ENCODE measurements around the gene CACNG6.

DNA sequence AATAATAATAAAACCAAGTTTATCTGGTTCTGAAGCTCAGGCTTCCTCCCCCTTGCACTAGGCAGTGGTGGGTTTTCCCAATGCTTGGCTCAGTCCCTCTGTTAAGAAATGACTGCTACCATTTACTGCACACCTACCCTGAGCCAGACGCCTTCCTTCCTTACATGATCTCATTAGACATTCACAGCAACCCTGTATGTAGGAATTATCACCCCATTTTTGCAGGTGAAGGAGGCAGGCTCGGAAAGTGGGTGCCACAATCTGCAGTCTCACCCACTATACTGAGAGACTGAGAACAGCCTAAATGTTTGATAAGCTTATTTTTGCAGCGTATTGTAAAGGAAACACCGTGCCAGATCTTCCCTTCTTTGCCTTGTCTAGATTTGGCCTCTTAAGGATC is 47.0 kb upstream of the CACNG6 start:
- TF ChIP-seq POLR2AphosphoS5 (IDR thresholded peaks at IDR 0.05; ENCODE audit: low read depth, low read length), result no peak
- TF ChIP-seq, protein P1, sequence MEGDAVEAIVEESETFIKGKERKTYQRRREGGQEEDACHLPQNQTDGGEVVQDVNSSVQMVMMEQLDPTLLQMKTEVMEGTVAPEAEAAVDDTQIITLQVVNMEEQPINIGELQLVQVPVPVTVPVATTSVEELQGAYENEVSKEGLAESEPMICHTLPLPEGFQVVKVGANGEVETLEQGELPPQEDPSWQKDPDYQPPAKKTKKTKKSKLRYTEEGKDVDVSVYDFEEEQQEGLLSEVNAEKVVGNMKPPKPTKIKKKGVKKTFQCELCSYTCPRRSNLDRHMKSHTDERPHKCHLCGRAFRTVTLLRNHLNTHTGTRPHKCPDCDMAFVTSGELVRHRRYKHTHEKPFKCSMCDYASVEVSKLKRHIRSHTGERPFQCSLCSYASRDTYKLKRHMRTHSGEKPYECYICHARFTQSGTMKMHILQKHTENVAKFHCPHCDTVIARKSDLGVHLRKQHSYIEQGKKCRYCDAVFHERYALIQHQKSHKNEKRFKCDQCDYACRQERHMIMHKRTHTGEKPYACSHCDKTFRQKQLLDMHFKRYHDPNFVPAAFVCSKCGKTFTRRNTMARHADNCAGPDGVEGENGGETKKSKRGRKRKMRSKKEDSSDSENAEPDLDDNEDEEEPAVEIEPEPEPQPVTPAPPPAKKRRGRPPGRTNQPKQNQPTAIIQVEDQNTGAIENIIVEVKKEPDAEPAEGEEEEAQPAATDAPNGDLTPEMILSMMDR (IDR thresholded peaks at IDR 0.05), result no peak
- no peak for TF ChIP-seq SMC3 (IDR thresholded peaks at IDR 0.05; ENCODE audit: low read depth, low read length)
- TF ChIP-seq SIN3A (IDR thresholded peaks at IDR 0.05; ENCODE audit: borderline replicate concordance, low read depth, low read length), result no peak
- no peak for TF ChIP-seq NFIC (IDR thresholded peaks at IDR 0.05; ENCODE audit: borderline replicate concordance)
- no peak for TF ChIP-seq MXI1 (IDR thresholded peaks at IDR 0.05; ENCODE audit: low read depth, low read length)
- TF ChIP-seq, protein P2, sequence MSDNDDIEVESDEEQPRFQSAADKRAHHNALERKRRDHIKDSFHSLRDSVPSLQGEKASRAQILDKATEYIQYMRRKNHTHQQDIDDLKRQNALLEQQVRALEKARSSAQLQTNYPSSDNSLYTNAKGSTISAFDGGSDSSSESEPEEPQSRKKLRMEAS (IDR thresholded peaks at IDR 0.05; ENCODE audit: low read depth), result no peak
- no peak for TF ChIP-seq EP300 (IDR thresholded peaks at IDR 0.05; ENCODE audit: borderline replicate concordance in 1 of 2, low read depth in 1 of 2, low read length in 1 of 2)
- TF ChIP-seq, protein P3, sequence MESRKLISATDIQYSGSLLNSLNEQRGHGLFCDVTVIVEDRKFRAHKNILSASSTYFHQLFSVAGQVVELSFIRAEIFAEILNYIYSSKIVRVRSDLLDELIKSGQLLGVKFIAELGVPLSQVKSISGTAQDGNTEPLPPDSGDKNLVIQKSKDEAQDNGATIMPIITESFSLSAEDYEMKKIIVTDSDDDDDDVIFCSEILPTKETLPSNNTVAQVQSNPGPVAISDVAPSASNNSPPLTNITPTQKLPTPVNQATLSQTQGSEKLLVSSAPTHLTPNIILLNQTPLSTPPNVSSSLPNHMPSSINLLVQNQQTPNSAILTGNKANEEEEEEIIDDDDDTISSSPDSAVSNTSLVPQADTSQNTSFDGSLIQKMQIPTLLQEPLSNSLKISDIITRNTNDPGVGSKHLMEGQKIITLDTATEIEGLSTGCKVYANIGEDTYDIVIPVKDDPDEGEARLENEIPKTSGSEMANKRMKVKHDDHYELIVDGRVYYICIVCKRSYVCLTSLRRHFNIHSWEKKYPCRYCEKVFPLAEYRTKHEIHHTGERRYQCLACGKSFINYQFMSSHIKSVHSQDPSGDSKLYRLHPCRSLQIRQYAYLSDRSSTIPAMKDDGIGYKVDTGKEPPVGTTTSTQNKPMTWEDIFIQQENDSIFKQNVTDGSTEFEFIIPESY (IDR thresholded peaks at IDR 0.05; ENCODE audit: borderline replicate concordance, low read depth), result no peak
- no peak for TF ChIP-seq ELF1 (IDR thresholded peaks at IDR 0.05)
- TF ChIP-seq, protein P4, sequence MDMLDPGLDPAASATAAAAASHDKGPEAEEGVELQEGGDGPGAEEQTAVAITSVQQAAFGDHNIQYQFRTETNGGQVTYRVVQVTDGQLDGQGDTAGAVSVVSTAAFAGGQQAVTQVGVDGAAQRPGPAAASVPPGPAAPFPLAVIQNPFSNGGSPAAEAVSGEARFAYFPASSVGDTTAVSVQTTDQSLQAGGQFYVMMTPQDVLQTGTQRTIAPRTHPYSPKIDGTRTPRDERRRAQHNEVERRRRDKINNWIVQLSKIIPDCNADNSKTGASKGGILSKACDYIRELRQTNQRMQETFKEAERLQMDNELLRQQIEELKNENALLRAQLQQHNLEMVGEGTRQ (IDR thresholded peaks at IDR 0.05; ENCODE audit: borderline replicate concordance, low read depth, low read length), result no peak

Data from SK-N-SH (cell line).